GM18511 (cell line): Measurements from ENCODE around the gene UGDH.
A peak's percentile ranks its signal among the peaks of the same experiment; 100 is the strongest.
"Not testable (repeated sequence)": the region's sequence is repeated elsewhere in the genome, so short reads cannot be mapped to it uniquely, and the experiment has no call there.

Source experiments
- ATAC-seq: cut with Tn5 transposase; IDR thresholded peaks from one replicate; pipeline ENCODE4 v1.9.1; 2021; ENCODE audit warnings: mild to moderate bottlenecking, moderate library complexity; ENCODE audit not compliant: unreplicated experiment

UGDH gene

GRCh38 chr4:39495446-39496213 is 31.6 kb downstream of the UGDH start:
- no peak for ATAC-seq

- ATAC-seq = no peak
Observed at GRCh38 chr4:39494354-39494753, 32.9 kb downstream of the UGDH start.

GRCh38 chr4:39490322-39490721 is 36.9 kb downstream of the UGDH start:
- no peak for ATAC-seq

- ATAC-seq = no peak
Observed at GRCh38 chr4:39486221-39486804, 40.9 kb downstream of the UGDH start.

- ATAC-seq = no peak
Observed at GRCh38 chr4:39484582-39485272, 42.5 kb downstream of the UGDH start.

- ATAC-seq = no peak
Observed at GRCh38 chr4:39480902-39481695, 46.1 kb downstream of the UGDH start.

- ATAC-seq = no peak
Observed at GRCh38 chr4:39480251-39480650, 47.0 kb downstream of the UGDH start.

- ATAC-seq = no peak
Observed at GRCh38 chr4:39476187-39476895, 50.9 kb downstream of the UGDH start.

- no peak for ATAC-seq
Observed at GRCh38 chr4:39472396-39472795, 54.8 kb downstream of the UGDH start.

GRCh38 chr4:39470402-39470801 is 56.8 kb downstream of the UGDH start:
- no peak for ATAC-seq

GRCh38 chr4:39469429-39470077 is 57.7 kb downstream of the UGDH start:
- ATAC-seq = peak; percentile 78

GRCh38 chr4:39467464-39467863 is 59.8 kb downstream of the UGDH start:
- ATAC-seq = no peak

GRCh38 chr4:39466747-39467146 is 60.5 kb downstream of the UGDH start:
- no peak for ATAC-seq

GRCh38 chr4:39464886-39465501 is 62.2 kb downstream of the UGDH start:
- ATAC-seq = no peak

GRCh38 chr4:39458505-39459300 is 68.5 kb downstream of the UGDH start, which contains the start of the genes LIAS and RPL9:
TSS of gene LIAS (plus strand) at chr4:39459056. CDS start at chr4:39459118, 62 bp downstream.
TSS of gene RPL9 (minus strand) at chr4:39458922. CDS start at chr4:39458439, 483 bp downstream.
- ATAC-seq = peak; percentile 87

GRCh38 chr4:39458161-39458504 is 69.1 kb downstream of the UGDH start:
- not testable (repeated sequence) for ATAC-seq

- no peak for ATAC-seq
Observed at GRCh38 chr4:39456946-39457763, 70.1 kb downstream of the UGDH start.

- no peak for ATAC-seq
Observed at GRCh38 chr4:39455486-39455885, 71.8 kb downstream of the UGDH start.
